Cardiac atrium fibroblast (primary cell): ENCODE measurements around the gene PXDN. TPM values are rescaled to one million over a fixed set of nuclear protein-coding genes. Genes with fewer than 3 reads are reported as not detected.

ENCODE experiments used
- total RNA-seq: library from RNA; depleted of rRNA; stranded (reverse); fragments of >200 nt; gene quantifications from 2 replicates; pipeline ENCODE4 v1.2.3, GENCODE V29; 2015

PXDN gene
- total RNA-seq = 441 and 588 TPM in 2 replicates

GRCh38 chr2:1744446-1745170 lies at the start of gene PXDN:
PXDN (minus strand) TSS chr2:1744515; CDS start chr2:1744455, 60 bp downstream.

